HCT116 (cell line): Measurements from ENCODE around the gene CCDC117. TPM values are rescaled to one million over a fixed set of nuclear protein-coding genes. Genes with fewer than 3 reads are reported as not detected.
A peak's percentile ranks its signal among the peaks of the same experiment; 100 is the strongest.

Source experiments
- ATAC-seq: fragments of 200-7000 bp; cut with Tn5 transposase; 2 replicates; pipeline ENCODE4 v1.9.1; 2020; ENCODE audit warnings: mild to moderate bottlenecking, moderate library complexity
- BruUV-seq: library from RNA; stranded (reverse); fragments of 400-500 nt; replicated peaks from 2 replicates; lab custom pipeline; 2021; lab: Mats Ljungman, UMichigan
- CTCF ChIA-PET: fragments of 300-600 bp; sonication (Branson Sonifier 250); formaldehyde crosslinking; loops from one replicate; lab custom pipeline; 2021; ENCODE audit warnings: antibody characterized with exemption; lab: Charles Lee
- POLR2A ChIA-PET: fragments of 300-600, 350-600 bp; sonication (Branson Sonifier 250); formaldehyde crosslinking; loops from one replicate; lab custom pipeline; 2021; ENCODE audit warnings: antibody characterized with exemption; lab: Charles Lee
- RAD21 ChIA-PET, 2 experiments: fragments of 300-600 bp; sonication (Branson Sonifier 250); formaldehyde crosslinking; loops; one replicate each; lab custom pipeline; 2023; ENCODE audit warnings: low total read pairs in 2 of 2; ENCODE audit not compliant: uncharacterized antibody in 2 of 2, unreplicated experiment in 2 of 2, low non-redundant PET in 1 of 2; lab: Charles Lee
- DNase-seq: peaks from one replicate; pipeline ENCODE4 v3.0.0-alpha.2; 2010; ENCODE audit warnings: low read depth, low spot score
- H2AFZ ChIP-seq: fragments of 200-600 bp; shearing (Covaris generic), sonication (generic); 2 replicates; pipeline ENCODE4 v1.6.1; 2017; ENCODE audit warnings: low read depth, mixed run types, mixed read lengths, antibody characterized with exemption, low read length; ENCODE audit not compliant: poor library complexity, severe bottlenecking
- H3K27ac ChIP-seq: 2 replicates; pipeline ENCODE4 v1.5.1; 2012; ENCODE audit warnings: low read depth, low read length
- H3K27me3 ChIP-seq: fragments of 200-600 bp; sonication (generic); 2 replicates; pipeline ENCODE4 v1.6.1; 2016; ENCODE audit warnings: mixed run types, low read length, mixed read lengths; ENCODE audit not compliant: insufficient read depth
- H3K36me3 ChIP-seq, 2 experiments: fragments of 200-500 bp in 1 of 2; fragments of 200-600 bp in 1 of 2; sonication (Bioruptor generic) in 1 of 2; sonication (generic) in 1 of 2; 2 replicates each; pipeline versions ENCODE4 v1.5.1 to v1.6.1; 2014 to 2016; ENCODE audit warnings: low read length in 2 of 2, inconsistent platforms in 1 of 2, mixed read lengths in 1 of 2, mixed run types in 1 of 2; ENCODE audit not compliant: insufficient read depth in 2 of 2, control insufficient read depth in 1 of 2
- H3K4me1 ChIP-seq, 2 experiments: fragments of 200-600 bp in 1 of 2; sonication (generic) in 1 of 2; 2 replicates each; pipeline versions ENCODE4 v1.5.1 to v1.6.1; 2012 to 2017; ENCODE audit warnings: low read length in 2 of 2, inconsistent platforms in 1 of 2, mild to moderate bottlenecking in 1 of 2, mixed read lengths in 1 of 2, mixed run types in 1 of 2, moderate library complexity in 1 of 2; ENCODE audit not compliant: insufficient read depth in 2 of 2, control insufficient read depth in 1 of 2
- H3K4me2 ChIP-seq: fragments of 200-600 bp; sonication (generic); 2 replicates; pipeline ENCODE4 v1.6.1; 2017; ENCODE audit warnings: mixed run types, low read length, mixed read lengths
- H3K4me3 ChIP-seq, 2 experiments: fragments of 200-600 bp in 1 of 2; sonication (generic) in 1 of 2; replicated peaks in 1 of 2; 2 replicates each; pipeline ENCODE4 v1.5.1; 2011 to 2016; ENCODE audit warnings: low read length in 2 of 2, control low read depth in 1 of 2, low read depth in 1 of 2, mild to moderate bottlenecking in 1 of 2, mixed read lengths in 1 of 2, mixed run types in 1 of 2
- H3K79me2 ChIP-seq: fragments of 200-600 bp; sonication (generic); 2 replicates; pipeline ENCODE4 v1.6.1; 2017; ENCODE audit warnings: mild to moderate bottlenecking, mixed run types, low read length, moderate library complexity, mixed read lengths; ENCODE audit not compliant: insufficient read depth
- H3K9ac ChIP-seq: fragments of 200-600 bp; sonication (generic); 2 replicates; pipeline ENCODE4 v1.6.1; 2016; ENCODE audit warnings: low read length, mixed read lengths
- H3K9me2 ChIP-seq: fragments of 200-600 bp; sonication (generic), shearing (Covaris generic); 2 replicates; pipeline ENCODE4 v1.6.1; 2017; ENCODE audit warnings: mixed run types, mild to moderate bottlenecking, moderate library complexity; ENCODE audit not compliant: insufficient read depth
- H3K9me3 ChIP-seq, 2 experiments: fragments of 200-500 bp in 1 of 2; fragments of 200-600 bp in 1 of 2; sonication (Bioruptor generic) in 1 of 2; sonication (generic) in 1 of 2; 2 replicates each; pipeline ENCODE4 v1.6.1; 2014 to 2017; ENCODE audit warnings: low read length in 2 of 2, mixed read lengths in 2 of 2, inconsistent platforms in 1 of 2, low read depth in 1 of 2, mild to moderate bottlenecking in 1 of 2, mixed run types in 1 of 2, moderate library complexity in 1 of 2; ENCODE audit not compliant: control insufficient read depth in 1 of 2, insufficient read depth in 1 of 2
- H4K20me1 ChIP-seq: fragments of 200-600 bp; sonication (generic), shearing (Covaris generic); 2 replicates; pipeline ENCODE4 v1.6.1; 2017; ENCODE audit warnings: mixed run types, mild to moderate bottlenecking, moderate library complexity; ENCODE audit not compliant: insufficient read depth
- ELF1 ChIP-seq: IDR thresholded peaks from 2 replicates; pipeline ENCODE4 v1.6.1; 2012; ENCODE audit warnings: low read depth, borderline replicate concordance
- EZH2phosphoT487 ChIP-seq: fragments of 200-600 bp; IDR thresholded peaks from 2 replicates; pipeline ENCODE4 v1.6.1; 2018; ENCODE audit warnings: antibody characterized with exemption, borderline replicate concordance
- POLR2AphosphoS5 ChIP-seq: IDR thresholded peaks from 2 replicates; pipeline ENCODE4 v1.6.1; 2011; ENCODE audit warnings: mild to moderate bottlenecking, low read depth, low read length, moderate library complexity
- RAD21 ChIP-seq: IDR thresholded peaks from 2 replicates; pipeline ENCODE4 v1.6.1; 2012; ENCODE audit warnings: low read depth, mild to moderate bottlenecking
- intact Hi-C: fragments of 100-400 bp; cut with micrococcal nuclease; formaldehyde crosslinking; loops from 2 replicates; pipeline ENCODE4 v1.10.0; 2022
- total RNA-seq: library from RNA; stranded (reverse); gene quantifications from one replicate; pipeline ENCODE4 v1.2.1, GENCODE V29; 2021; ENCODE audit not compliant: unreplicated experiment

Gene CCDC117
- total RNA-seq, 1 experiment from 2014 or later = 22.1 TPM

GRCh38 chr22:28793976-28794584 lies 21.6 kb downstream of the CCDC117 start:
- no peaks in the 10 kb centered on the region for H3K9me3 ChIP-seq
- no TSS peak for BruUV-seq
- no peaks in the 10 kb centered on the region for H3K9me2 ChIP-seq
- no peak for DNase-seq
- H3K79me2 ChIP-seq = peaks cover 57% of the 10 kb centered on the region
- peaks cover 24 to 47% of the 10 kb centered on the region in 2 experiments for H3K36me3 ChIP-seq
- H4K20me1 ChIP-seq = peaks cover 7% of the 10 kb centered on the region; the same call in 1 of the 2 replicates
- H3K27me3 ChIP-seq = no peaks in the 10 kb centered on the region
- no peak overlapping the region for H3K4me2 ChIP-seq
- ChIA-PET POLR2A (no interaction called here), RAD21 (no interaction called here), CTCF (interaction anchor here (1.9 kb wide), 1 partner anchor 247 kb away, joined by 8 read pairs; no protein-coding TSS in a partner anchor)
- intact Hi-C loops = loop anchor here (5.0 kb wide), 2 partner anchors 248 to 453 kb away; no protein-coding TSS in a partner anchor
- peaks cover 0 to 5% of the 10 kb centered on the region in 2 experiments; a peak in 2 of 4 replicates for H3K4me1 ChIP-seq
- ATAC-seq = no peak
- H2AFZ ChIP-seq = no peak overlapping the region
- no peak overlapping the region for H3K27ac ChIP-seq
- H3K9ac ChIP-seq = no peak overlapping the region
- TF ChIP-seq RAD21 = no peak
- TF ChIP-seq EZH2phosphoT487 = no peak
- no peak overlapping the region for H3K4me3 ChIP-seq

DNA sequence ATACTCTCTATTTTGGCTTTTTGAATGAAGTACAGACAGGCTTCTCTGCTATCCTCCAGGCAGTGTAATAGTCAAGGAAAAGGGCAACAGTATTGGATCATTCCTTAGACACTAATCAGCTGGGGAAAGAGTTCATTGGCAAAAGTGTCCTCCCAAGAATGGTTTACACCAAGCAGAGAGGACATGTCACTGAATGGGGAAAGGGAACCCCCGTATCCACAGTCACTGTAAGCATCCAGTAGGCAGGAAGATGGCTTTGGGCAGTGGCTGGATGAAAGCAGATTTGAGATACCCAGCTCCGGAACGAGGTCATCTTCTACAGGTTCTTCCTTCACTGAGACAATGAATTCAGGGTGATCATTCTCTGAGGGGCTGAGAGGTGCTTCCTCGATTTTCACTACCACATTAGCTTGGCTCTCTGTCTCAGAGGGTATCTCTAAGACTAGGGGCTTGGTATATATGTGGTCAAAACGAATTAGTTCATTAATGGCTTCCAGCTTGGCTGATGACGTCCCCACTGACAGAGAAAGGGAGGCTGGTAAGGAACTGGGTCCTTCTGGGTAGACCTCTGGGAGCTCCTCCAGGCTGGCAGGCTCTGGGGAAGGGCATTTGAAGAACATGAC lies 22.7 kb downstream of the CCDC117 start:
- intact Hi-C loops = loop anchor here (5.0 kb wide), 1 partner anchor 357 kb away; no protein-coding TSS in a partner anchor
- Histone ChIP-seq H3K4me3 (no peak overlapping the region), H3K4me1 (peaks cover 0 to 8% of the 10 kb centered on the region in 2 experiments; a peak in 2 of 4 replicates), H2AFZ (no peak overlapping the region), H3K9me3 (no peaks in the 10 kb centered on the region), H3K9me2 (no peaks in the 10 kb centered on the region), H3K79me2 (peaks cover 65% of the 10 kb centered on the region), H3K27me3 (no peaks in the 10 kb centered on the region), H4K20me1 (peaks cover 7% of the 10 kb centered on the region; the same call in 1 of the 2 replicates), H3K9ac (no peak overlapping the region), H3K4me2 (no peak overlapping the region), H3K36me3 (peaks cover 24 to 44% of the 10 kb centered on the region in 2 experiments), H3K27ac (no peak overlapping the region)
- POLR2A ChIA-PET = no interaction called here
- BruUV-seq = no TSS peak
- TF ChIP-seq ELF1 (no peak), POLR2AphosphoS5 (0 out of 2 replicates have a peak, but pooled peaks have one; percentile 32)
- RAD21 ChIA-PET = no interaction called here
- ATAC-seq (no peak), DNase-seq (no peak)
- CTCF ChIA-PET = interaction anchor here (1.0 to 1.9 kb wide), 2 partner anchors 246 kb away, joined by 3 to 8 read pairs; no protein-coding TSS in a partner anchor
